BJ (cell line): Measurements from ENCODE around the gene CPNE8. TPM values are rescaled to one million over a fixed set of nuclear protein-coding genes. Genes with fewer than 3 reads are reported as not detected.

ENCODE experiments used
- CTCF ChIA-PET: fragments of 350-600 bp; formaldehyde crosslinking; extraction: SDS; loops from one replicate; lab custom pipeline; 2021; ENCODE audit warnings: antibody characterized with exemption, inconsistent platforms; lab: Yijun Ruan, JAX
- POLR2A ChIA-PET: fragments of 300-600 bp; sonication (Branson Sonifier 250); formaldehyde crosslinking; extraction: SDS; loops from one replicate; lab custom pipeline; 2021; ENCODE audit warnings: antibody characterized with exemption; lab: Charles Lee
- DNase-seq: peaks from one replicate; pipeline ENCODE4 v3.0.0-alpha.2; 2011; ENCODE audit warnings: low read depth
- H3K27me3 ChIP-seq: 2 replicates; pipeline ENCODE4 v1.6.0; 2011; ENCODE audit warnings: low read length; ENCODE audit not compliant: control insufficient read depth, insufficient read depth
- H3K36me3 ChIP-seq: 2 replicates; pipeline ENCODE4 v1.5.1; 2011; ENCODE audit warnings: low read length; ENCODE audit not compliant: control insufficient read depth, insufficient read depth
- H3K4me3 ChIP-seq: 2 replicates; pipeline ENCODE4 v1.5.1; 2011; ENCODE audit warnings: low read depth, mild to moderate bottlenecking, control low read depth, low read length
- CTCF ChIP-seq: IDR thresholded peaks from 2 replicates; pipeline ENCODE4 v1.5.1; 2011; ENCODE audit warnings: low read depth, mild to moderate bottlenecking, control low read depth, inconsistent platforms, low read length, moderate library complexity; ENCODE audit not compliant: insufficient read depth
- polyA plus RNA-seq: library from polyadenylated mRNA; depleted of rRNA; stranded (reverse); fragments of >200 nt; gene quantifications from 2 replicates; pipeline ENCODE4 v1.2.3, GENCODE V29; 2011

CPNE8 gene
- polyA plus RNA-seq, 1 experiment, result 0.47 TPM

- DNase-seq, result no peak
- no peak for TF ChIP-seq CTCF
- CTCF ChIA-PET, result interaction anchor here (1.7 kb wide), 1 partner anchor 11 kb away, joined by 4 read pairs; no protein-coding TSS in a partner anchor
- Histone ChIP-seq H3K27me3 (no peaks in the 10 kb centered on the region), H3K4me3 (no peak overlapping the region), H3K36me3 (no peaks in the 10 kb centered on the region)
- POLR2A ChIA-PET, result no interaction called here
These were observed 197.7 kb downstream of the CPNE8 start for GRCh38 chr12:38707648-38708047.

- Histone ChIP-seq H3K4me3 (no peak overlapping the region), H3K36me3 (no peaks in the 10 kb centered on the region), H3K27me3 (no peaks in the 10 kb centered on the region)
- CTCF ChIA-PET, result no interaction called here
- TF ChIP-seq CTCF, result no peak
- DNase-seq, result no peak
- POLR2A ChIA-PET, result no interaction called here
These were observed 208.1 kb downstream of the CPNE8 start for GRCh38 chr12:38697289-38697688.

GRCh38 chr12:38695057-38695456, 210.3 kb downstream of the CPNE8 start:
- no peak for TF ChIP-seq CTCF
- DNase-seq, result no peak
- CTCF ChIA-PET, result no interaction called here

GRCh38 chr12:38691164-38691563, 214.2 kb downstream of the CPNE8 start:
- ChIA-PET CTCF (no interaction called here), POLR2A (no interaction called here)
- no peak for TF ChIP-seq CTCF
- H3K27me3 ChIP-seq, result no peaks in the 10 kb centered on the region
- DNase-seq, result no peak
- no peaks in the 10 kb centered on the region for H3K36me3 ChIP-seq
- H3K4me3 ChIP-seq, result no peak overlapping the region

More at GRCh38 chr12:38695057-38695456, 210.3 kb downstream of the CPNE8 start:
- POLR2A ChIA-PET, result no interaction called here
- H3K36me3 ChIP-seq, result no peaks in the 10 kb centered on the region
- no peak overlapping the region for H3K4me3 ChIP-seq
- no peaks in the 10 kb centered on the region for H3K27me3 ChIP-seq

GRCh38 chr12:38690646-38691045, 214.7 kb downstream of the CPNE8 start:
- H3K27me3 ChIP-seq, result no peaks in the 10 kb centered on the region
- no peak overlapping the region for H3K4me3 ChIP-seq
- POLR2A ChIA-PET, result no interaction called here
- DNase-seq, result no peak
- CTCF ChIA-PET, result no interaction called here
- TF ChIP-seq CTCF, result no peak
- no peaks in the 10 kb centered on the region for H3K36me3 ChIP-seq
